ENCODE measurements around the gene ERMP1. TPM values are rescaled to one million over a fixed set of nuclear protein-coding genes. Genes with fewer than 3 reads are reported as not detected.
"Not testable (repeated sequence)": the region's sequence is repeated elsewhere in the genome, so short reads cannot be mapped to it uniquely, and the experiment has no call there.

Gene ERMP1
- polyA plus RNA-seq, 2 of the 4 experiments (the other 2 are of a cell fraction) = 22.5 to 53.4 TPM

- 55% methylated on average over 4 of the region's 4 CpGs for WGBS (ENCODE audit: missing lambda C conversion rate)
- no peak for FAIRE-seq
- POLR2A ChIA-PET = no interaction called here
- peak in 1 of 2 experiments; percentile 26; a peak in 3 of 6 replicates for ATAC-seq
- Histone ChIP-seq H3K9me3 (peaks cover 18% of the 10 kb centered on the region), H3K4me1 (peaks cover 14% of the 10 kb centered on the region), H3K4me3 (no peak overlapping the region), H3K27ac (no peak overlapping the region), H3K4me2 (peak overlapping the region; percentile 42; the same call in 2 of the 3 replicates)
- CTCF ChIA-PET = no interaction called here
- DNase-seq (ENCODE audit: low read depth in 1 of 2, low spot score in 1 of 2) = no peak
- TF ChIP-seq CBX2 (IDR thresholded peaks at IDR 0.05; ENCODE audit: borderline replicate concordance, low read depth) (no peak), ZC3H11A (IDR thresholded peaks at IDR 0.05) (no peak), ESRRA (IDR thresholded peaks at IDR 0.05; ENCODE audit: borderline replicate concordance, low read length) (no peak), NR3C1 (IDR thresholded peaks at IDR 0.05) (no peak), BHLHE40 (IDR thresholded peaks at IDR 0.05; ENCODE audit: low read depth, low read length) (no peak)
- TF ChIP-seq, protein P1, sequence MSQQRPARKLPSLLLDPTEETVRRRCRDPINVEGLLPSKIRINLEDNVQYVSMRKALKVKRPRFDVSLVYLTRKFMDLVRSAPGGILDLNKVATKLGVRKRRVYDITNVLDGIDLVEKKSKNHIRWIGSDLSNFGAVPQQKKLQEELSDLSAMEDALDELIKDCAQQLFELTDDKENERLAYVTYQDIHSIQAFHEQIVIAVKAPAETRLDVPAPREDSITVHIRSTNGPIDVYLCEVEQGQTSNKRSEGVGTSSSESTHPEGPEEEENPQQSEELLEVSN (IDR thresholded peaks at IDR 0.05; ENCODE audit: borderline replicate concordance, low read depth) = no peak
These were observed 48.2 kb downstream of the ERMP1 start for GRCh38 chr9:5784526-5785315.

GRCh38 chr9:5783982-5784381 lies 48.9 kb downstream of the ERMP1 start:
- no peak for FAIRE-seq
- H3K4me2 ChIP-seq = peak overlapping the region; percentile 42
- ChIA-PET CTCF (no interaction called here), POLR2A (no interaction called here)
- 81% methylated on average over 1 of the region's 1 CpG for WGBS (ENCODE audit: missing lambda C conversion rate)
- peaks cover 14% of the 10 kb centered on the region for H3K4me1 ChIP-seq
- H3K9me3 ChIP-seq = peaks cover 25% of the 10 kb centered on the region
- no peak overlapping the region for H3K4me3 ChIP-seq
- H3K27ac ChIP-seq = no peak overlapping the region
- no peak for DNase-seq (ENCODE audit: low read depth in 1 of 2, low spot score in 1 of 2)
- peak in 1 of 2 experiments; percentile 37; a peak in 1 of 6 replicates for ATAC-seq
- TF ChIP-seq CBX2 (IDR thresholded peaks at IDR 0.05; ENCODE audit: borderline replicate concordance, low read depth) (no peak), NR3C1 (IDR thresholded peaks at IDR 0.05) (no peak), KDM5A (IDR thresholded peaks at IDR 0.05) (no peak), EHF (CRISPR knock-in tag; IDR thresholded peaks at IDR 0.05) (no peak), RFX5 (IDR thresholded peaks at IDR 0.05) (no peak), CBX8 (IDR thresholded peaks at IDR 0.05) (no peak), POLR2A (IDR thresholded peaks at IDR 0.05; ENCODE audit: low read length) (no peak)

- DNase-seq (ENCODE audit: low read depth in 1 of 2, low spot score in 1 of 2); ATAC-seq; POLR2A ChIA-PET; H3K27ac ChIP-seq; H3K4me3 ChIP-seq; FAIRE-seq: not testable (repeated sequence)
- CTCF ChIA-PET = interaction anchor here (0.7 kb wide), 2 partner anchors 31 to 1896 kb away, joined by 4 read pairs; no protein-coding TSS in a partner anchor
- peaks cover 14% of the 10 kb centered on the region for H3K4me1 ChIP-seq
- WGBS (ENCODE audit: missing lambda C conversion rate) = 95% methylated on average over 3 of the region's 3 CpGs
- peaks cover 31% of the 10 kb centered on the region for H3K9me3 ChIP-seq
- peak overlapping the region; percentile 42; the same call in 2 of the 3 replicates for H3K4me2 ChIP-seq
These were observed 49.5 kb downstream of the ERMP1 start for GRCh38 chr9:5783420-5783819.

- ATAC-seq; H3K27ac ChIP-seq; FAIRE-seq; H3K4me3 ChIP-seq; H3K4me2 ChIP-seq; DNase-seq (ENCODE audit: low read depth in 1 of 2, low spot score in 1 of 2); POLR2A ChIA-PET: not testable (repeated sequence)
- 84% methylated on average over 4 of the region's 4 CpGs for WGBS (ENCODE audit: missing lambda C conversion rate)
- Histone ChIP-seq H3K9me3 (peaks cover 34% of the 10 kb centered on the region), H3K4me1 (peaks cover 13% of the 10 kb centered on the region)
- CTCF ChIA-PET = interaction anchor here (0.6 to 1.3 kb wide), 2 partner anchors 65 to 745 kb away, joined by 3 read pairs; no protein-coding TSS in a partner anchor
These were observed 53.2 kb downstream of the ERMP1 start for GRCh38 chr9:5779705-5780218.

GRCh38 chr9:5778805-5779204 lies 54.1 kb downstream of the ERMP1 start:
- H3K9me3 ChIP-seq = peaks cover 34% of the 10 kb centered on the region
- FAIRE-seq = no peak
- no peak overlapping the region for H3K4me3 ChIP-seq
- no peak for TF ChIP-seq HES2 (IDR thresholded peaks at IDR 0.05)
- TF ChIP-seq CBX2 (IDR thresholded peaks at IDR 0.05; ENCODE audit: borderline replicate concordance, low read depth) = no peak
- TF ChIP-seq HOXA7 (CRISPR knock-in tag; IDR thresholded peaks at IDR 0.05) = no peak
- TF ChIP-seq ZFP36 (IDR thresholded peaks at IDR 0.05; ENCODE audit: borderline replicate concordance, partially characterized antibody) = no peak
- no peak for TF ChIP-seq JUN (IDR thresholded peaks at IDR 0.05)
- TF ChIP-seq RAD21 (conservative IDR thresholded peaks at IDR 0.05 in 1 of 2, IDR thresholded peaks at IDR 0.05 in 1 of 2) = no peak
- TF ChIP-seq ESRRA (IDR thresholded peaks at IDR 0.05; ENCODE audit: borderline replicate concordance, low read length) = no peak
- no peak for TF ChIP-seq FOXS1 (CRISPR knock-in tag; IDR thresholded peaks at IDR 0.05)
- TF ChIP-seq ELK1 (IDR thresholded peaks at IDR 0.05; ENCODE audit: low read depth, low read length) = no peak
- no peak for TF ChIP-seq NR3C1 (IDR thresholded peaks at IDR 0.05)
- TF ChIP-seq FOSB (CRISPR knock-in tag; IDR thresholded peaks at IDR 0.05) = no peak
- TF ChIP-seq POLR2AphosphoS2 (conservative IDR thresholded peaks at IDR 0.05; ENCODE audit: low read length) = no peak
- TF ChIP-seq ZC3H11A (IDR thresholded peaks at IDR 0.05) = no peak
- no peak for TF ChIP-seq USF2 (IDR thresholded peaks at IDR 0.05)
- ChIA-PET POLR2A (no interaction called here), CTCF (no interaction called here)
- DNase-seq (ENCODE audit: low read depth in 1 of 2, low spot score in 1 of 2) = peak in 1 of 2 experiments; percentile 31
- WGBS (ENCODE audit: missing lambda C conversion rate) = 97% methylated on average over 1 of the region's 1 CpG
- no peak overlapping the region for H3K4me2 ChIP-seq
- peaks cover 3% of the 10 kb centered on the region for H3K4me1 ChIP-seq
- no peak for ATAC-seq
- H3K27ac ChIP-seq = no peak overlapping the region
